CD4-positive, alpha-beta T cell (primary cell): ENCODE measurements around the gene LGI2. TPM values are rescaled to one million over a fixed set of nuclear protein-coding genes. Genes with fewer than 3 reads are reported as not detected.

ENCODE experiments used
- ATAC-seq: fragments of 200-7000 bp; cut with Tn5 transposase; one replicate; pipeline ENCODE4 v1.10.0; 2022; ENCODE audit warnings: mild to moderate bottlenecking; ENCODE audit not compliant: poor library complexity
- CTCF ChIA-PET: fragments of 350-600 bp; sonication (Branson Sonifier 250); formaldehyde crosslinking; loops from one replicate; lab custom pipeline; 2021; ENCODE audit warnings: antibody characterized with exemption, inconsistent platforms; lab: Charles Lee
- POLR2A ChIA-PET: fragments of 350-600 bp; sonication (Branson Sonifier 250); formaldehyde crosslinking; loops from one replicate; lab custom pipeline; 2021; ENCODE audit warnings: antibody characterized with exemption, inconsistent platforms; lab: Charles Lee
- DNase-seq, 14 experiments: peaks; one replicate each; pipeline ENCODE4 v3.0.0-alpha.2; 2013 to 2020; ENCODE audit warnings: mixed read lengths in 2 of 14
- H3K27ac ChIP-seq, 2 donors: one replicate each; pipeline versions ENCODE4 v1.5.1 to v1.7.0; 2013; ENCODE audit warnings: low read length in 2 of 2, low read depth in 1 of 2, mild to moderate bottlenecking in 1 of 2
- H3K27me3 ChIP-seq, 2 experiments: 1 replicate in 1 of 2; 2 replicates in 1 of 2; pipeline versions ENCODE4 v1.6.1 to v1.7.0; 2013; ENCODE audit warnings: low read length in 2 of 2, control low read depth in 1 of 2, mild to moderate bottlenecking in 1 of 2, moderate library complexity in 1 of 2; ENCODE audit not compliant: insufficient read depth in 2 of 2, control insufficient read depth in 1 of 2
- H3K36me3 ChIP-seq: one replicate; pipeline ENCODE4 v1.6.1; 2013; ENCODE audit warnings: low read length, control low read depth; ENCODE audit not compliant: insufficient read depth
- H3K4me1 ChIP-seq: one replicate; pipeline ENCODE4 v1.6.1; 2013; ENCODE audit warnings: low read length, control low read depth; ENCODE audit not compliant: insufficient read depth
- H3K4me3 ChIP-seq: one replicate; pipeline ENCODE4 v1.5.1; 2013; ENCODE audit warnings: mild to moderate bottlenecking, low read length, moderate library complexity
- H3K9me3 ChIP-seq, 2 experiments: 1 replicate in 1 of 2; 2 replicates in 1 of 2; pipeline versions ENCODE4 v1.6.1 to v1.7.0; 2013; ENCODE audit warnings: low read length in 2 of 2, mild to moderate bottlenecking in 2 of 2, control low read depth in 1 of 2, moderate library complexity in 1 of 2; ENCODE audit not compliant: control insufficient read depth in 1 of 2, insufficient read depth in 1 of 2
- H3K27ac Mint-ChIP-seq: one replicate; pipeline ENCODE4 v1.8.0; 2020; ENCODE audit warnings: mixed read lengths
- H3K27me3 Mint-ChIP-seq: one replicate; pipeline ENCODE4 v1.8.0; 2021; ENCODE audit warnings: mixed read lengths
- H3K36me3 Mint-ChIP-seq: one replicate; pipeline ENCODE4 v1.8.0; 2021; ENCODE audit warnings: low read depth, mixed read lengths
- H3K4me1 Mint-ChIP-seq: one replicate; pipeline ENCODE4 v1.8.0; 2021; ENCODE audit warnings: low read depth, mixed read lengths
- H3K4me3 Mint-ChIP-seq: one replicate; pipeline ENCODE4 v1.8.0; 2020; ENCODE audit warnings: mild to moderate bottlenecking, mixed read lengths
- H3K9me3 Mint-ChIP-seq: one replicate; pipeline ENCODE4 v1.8.0; 2020; ENCODE audit warnings: mixed read lengths
- CTCF ChIP-seq: fragments of 200-600 bp; IDR thresholded peaks from one replicate; pipeline ENCODE4 v1.8.0; 2022; ENCODE audit warnings: antibody characterized with exemption, mild to moderate bottlenecking
- intact Hi-C, 2 experiments: fragments of 100-400 bp; cut with DNase I in 1 of 2; cut with micrococcal nuclease in 1 of 2; formaldehyde crosslinking; loops; one replicate each; pipeline versions ENCODE4 v1.15.1 to v1.9.0; 2023 to 2025; cut with DNase I, micrococcal nuclease
- total RNA-seq, 174 experiments: library from RNA in 2 of 174; stranded (reverse) in 2 of 174; gene quantifications; one replicate each; pipeline ENCODE4 v1.2.3 and lab custom pipeline; 2021 to 2026

The LGI2 gene
- total RNA-seq, 2 experiments from 2014 or later = not detected

- no peak overlapping the region for H3K4me3 Mint-ChIP-seq
- no peak overlapping the region for H3K27ac Mint-ChIP-seq
- no peak overlapping the region for H3K27ac ChIP-seq
- DNase-seq (no peak), ATAC-seq (no peak)
- TF ChIP-seq CTCF = no peak
- peaks cover 16 to 20% of the 10 kb centered on the region in 2 experiments for H3K9me3 ChIP-seq
- ChIA-PET POLR2A (no interaction called here), CTCF (no interaction called here)
- no peaks in the 10 kb centered on the region for H3K27me3 ChIP-seq
- H3K4me1 Mint-ChIP-seq = no peaks in the 10 kb centered on the region
- H3K4me1 ChIP-seq = no peaks in the 10 kb centered on the region
- H3K36me3 Mint-ChIP-seq = no peaks in the 10 kb centered on the region
- no peak overlapping the region for H3K4me3 ChIP-seq
- H3K9me3 Mint-ChIP-seq = peaks cover 15% of the 10 kb centered on the region
- intact Hi-C loops = no loop called here
- no peaks in the 10 kb centered on the region for H3K27me3 Mint-ChIP-seq
- H3K36me3 ChIP-seq = no peaks in the 10 kb centered on the region
Measured at GRCh38 chr4:24963277-24963676, 67.5 kb downstream of the LGI2 start.

- peaks cover under 1% of the 10 kb centered on the region for H3K27me3 Mint-ChIP-seq
- POLR2A ChIA-PET = no interaction called here
Measured at GRCh38 chr4:24957886-24958285, 72.9 kb downstream of the LGI2 start.

GRCh38 chr4:24956763-24957162 lies 74.0 kb downstream of the LGI2 start:
- POLR2A ChIA-PET = no interaction called here
- ATAC-seq = no peak

More at GRCh38 chr4:24957886-24958285, 72.9 kb downstream of the LGI2 start:
- Histone ChIP-seq H3K36me3 (no peaks in the 10 kb centered on the region), H3K27ac (no peak overlapping the region), H3K4me3 (no peak overlapping the region), H3K9me3 (peaks cover 8 to 9% of the 10 kb centered on the region in 2 experiments), H3K4me1 (no peaks in the 10 kb centered on the region), H3K27me3 (no peaks in the 10 kb centered on the region)
- no peaks in the 10 kb centered on the region for H3K36me3 Mint-ChIP-seq
- H3K9me3 Mint-ChIP-seq = peaks cover 8% of the 10 kb centered on the region
- DNase-seq = no peak
- intact Hi-C loops = no loop called here
- CTCF ChIA-PET = no interaction called here
- TF ChIP-seq CTCF = no peak
- no peak overlapping the region for H3K27ac Mint-ChIP-seq
- H3K4me1 Mint-ChIP-seq = no peaks in the 10 kb centered on the region
- H3K4me3 Mint-ChIP-seq = no peak overlapping the region
- no peak for ATAC-seq

More at GRCh38 chr4:24956763-24957162, 74.0 kb downstream of the LGI2 start:
- Mint-ChIP-seq H3K36me3 (no peaks in the 10 kb centered on the region), H3K27me3 (peaks cover 9% of the 10 kb centered on the region), H3K4me3 (no peak overlapping the region), H3K4me1 (no peaks in the 10 kb centered on the region), H3K9me3 (peaks cover 8% of the 10 kb centered on the region), H3K27ac (no peak overlapping the region)
- intact Hi-C loops = no loop called here
- DNase-seq = no peak
- Histone ChIP-seq H3K36me3 (no peaks in the 10 kb centered on the region), H3K4me1 (no peaks in the 10 kb centered on the region), H3K4me3 (no peak overlapping the region), H3K27ac (no peak overlapping the region), H3K9me3 (peaks cover 8 to 11% of the 10 kb centered on the region in 2 experiments), H3K27me3 (no peaks in the 10 kb centered on the region)
- CTCF ChIA-PET = no interaction called here
- TF ChIP-seq CTCF = no peak
